ENCODE data around the gene AQP3.
"Not testable (repeated sequence)": the region's sequence is repeated elsewhere in the genome, so short reads cannot be mapped to it uniquely, and the experiment has no call there.

DNA sequence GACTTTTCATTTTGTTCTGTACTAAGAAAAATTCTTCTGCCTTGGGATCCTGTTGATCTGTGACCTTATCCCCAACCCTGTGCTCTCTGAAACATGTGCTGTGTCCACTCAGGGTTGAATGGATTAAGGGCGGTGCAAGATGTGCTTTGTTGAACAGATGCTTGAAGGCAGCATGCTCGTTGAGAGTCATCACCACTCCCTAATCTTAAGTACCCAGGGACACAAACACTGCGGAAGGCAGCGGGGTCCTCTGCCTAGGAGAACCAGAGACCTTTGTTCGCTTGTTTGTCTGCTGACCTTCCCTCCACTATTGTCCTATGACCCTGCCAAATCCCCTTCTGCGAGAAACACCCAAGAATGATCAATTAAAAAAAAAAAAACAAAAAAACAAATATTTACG lies 23.4 kb downstream of the AQP3 start:
- TF ChIP-seq, protein P1, sequence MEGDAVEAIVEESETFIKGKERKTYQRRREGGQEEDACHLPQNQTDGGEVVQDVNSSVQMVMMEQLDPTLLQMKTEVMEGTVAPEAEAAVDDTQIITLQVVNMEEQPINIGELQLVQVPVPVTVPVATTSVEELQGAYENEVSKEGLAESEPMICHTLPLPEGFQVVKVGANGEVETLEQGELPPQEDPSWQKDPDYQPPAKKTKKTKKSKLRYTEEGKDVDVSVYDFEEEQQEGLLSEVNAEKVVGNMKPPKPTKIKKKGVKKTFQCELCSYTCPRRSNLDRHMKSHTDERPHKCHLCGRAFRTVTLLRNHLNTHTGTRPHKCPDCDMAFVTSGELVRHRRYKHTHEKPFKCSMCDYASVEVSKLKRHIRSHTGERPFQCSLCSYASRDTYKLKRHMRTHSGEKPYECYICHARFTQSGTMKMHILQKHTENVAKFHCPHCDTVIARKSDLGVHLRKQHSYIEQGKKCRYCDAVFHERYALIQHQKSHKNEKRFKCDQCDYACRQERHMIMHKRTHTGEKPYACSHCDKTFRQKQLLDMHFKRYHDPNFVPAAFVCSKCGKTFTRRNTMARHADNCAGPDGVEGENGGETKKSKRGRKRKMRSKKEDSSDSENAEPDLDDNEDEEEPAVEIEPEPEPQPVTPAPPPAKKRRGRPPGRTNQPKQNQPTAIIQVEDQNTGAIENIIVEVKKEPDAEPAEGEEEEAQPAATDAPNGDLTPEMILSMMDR (IDR thresholded peaks at IDR 0.05; ENCODE audit: borderline replicate concordance, extremely low read depth, low read length, poor library complexity, severe bottlenecking): not testable (repeated sequence)
- TF ChIP-seq EZH2 (IDR thresholded peaks at IDR 0.05; ENCODE audit: borderline replicate concordance, low read depth, low read length, severe bottlenecking): not testable (repeated sequence)

Measured in DND-41 (cell line).